Measurements from ENCODE around the gene TRIM15.

DNA sequence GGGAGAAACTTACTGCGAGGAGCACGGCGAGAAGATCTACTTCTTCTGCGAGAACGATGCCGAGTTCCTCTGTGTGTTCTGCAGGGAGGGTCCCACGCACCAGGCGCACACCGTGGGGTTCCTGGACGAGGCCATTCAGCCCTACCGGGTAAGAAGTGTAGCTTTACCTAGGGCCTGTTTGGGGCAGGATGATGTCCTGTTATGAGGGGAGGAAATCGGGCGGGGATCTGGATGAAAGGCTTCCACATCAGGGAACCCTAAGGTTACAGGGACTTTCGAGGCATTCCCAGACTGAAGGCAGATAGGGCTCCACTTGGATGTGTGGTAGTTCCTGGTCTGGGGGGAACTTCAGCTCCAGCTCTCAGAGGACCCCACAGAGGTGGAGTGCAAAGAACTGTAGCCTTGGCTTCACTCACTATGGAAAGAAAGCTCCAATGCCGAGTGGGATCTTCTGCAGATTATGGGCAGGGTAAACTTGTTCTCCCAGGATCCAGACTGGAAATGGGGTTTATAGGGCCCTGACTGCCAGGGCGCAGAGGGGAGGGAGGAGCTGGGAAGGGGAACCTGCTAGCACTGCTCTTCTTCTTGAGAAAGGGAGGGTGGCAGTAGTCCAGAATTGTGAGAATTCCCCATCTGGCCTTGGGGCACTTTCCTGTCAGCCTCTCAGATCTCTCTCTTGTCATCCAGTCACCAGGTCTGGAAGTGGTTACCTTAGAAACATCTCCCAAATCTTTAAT is 740 bp downstream of the TRIM15 start:
- TF ChIP-seq, protein P1, sequence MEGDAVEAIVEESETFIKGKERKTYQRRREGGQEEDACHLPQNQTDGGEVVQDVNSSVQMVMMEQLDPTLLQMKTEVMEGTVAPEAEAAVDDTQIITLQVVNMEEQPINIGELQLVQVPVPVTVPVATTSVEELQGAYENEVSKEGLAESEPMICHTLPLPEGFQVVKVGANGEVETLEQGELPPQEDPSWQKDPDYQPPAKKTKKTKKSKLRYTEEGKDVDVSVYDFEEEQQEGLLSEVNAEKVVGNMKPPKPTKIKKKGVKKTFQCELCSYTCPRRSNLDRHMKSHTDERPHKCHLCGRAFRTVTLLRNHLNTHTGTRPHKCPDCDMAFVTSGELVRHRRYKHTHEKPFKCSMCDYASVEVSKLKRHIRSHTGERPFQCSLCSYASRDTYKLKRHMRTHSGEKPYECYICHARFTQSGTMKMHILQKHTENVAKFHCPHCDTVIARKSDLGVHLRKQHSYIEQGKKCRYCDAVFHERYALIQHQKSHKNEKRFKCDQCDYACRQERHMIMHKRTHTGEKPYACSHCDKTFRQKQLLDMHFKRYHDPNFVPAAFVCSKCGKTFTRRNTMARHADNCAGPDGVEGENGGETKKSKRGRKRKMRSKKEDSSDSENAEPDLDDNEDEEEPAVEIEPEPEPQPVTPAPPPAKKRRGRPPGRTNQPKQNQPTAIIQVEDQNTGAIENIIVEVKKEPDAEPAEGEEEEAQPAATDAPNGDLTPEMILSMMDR (IDR thresholded peaks at IDR 0.05), result no peak
- no peak for TF ChIP-seq POLR2A (IDR thresholded peaks at IDR 0.05)
